H1 (cell line): ENCODE measurements around the gene NECAB3. TPM values are rescaled to one million over a fixed set of nuclear protein-coding genes. Genes with fewer than 3 reads are reported as not detected.

Source experiments
- E2F6 ChIP-seq: IDR thresholded peaks from 2 replicates; pipeline ENCODE4 v1.6.1; 2012; ENCODE audit warnings: inconsistent platforms
- KDM4A ChIP-seq: IDR thresholded peaks from one replicate; pipeline ENCODE4 v1.7.1; 2012; ENCODE audit warnings: low read depth, mild to moderate bottlenecking, moderate library complexity, low read length, inconsistent platforms; ENCODE audit not compliant: severe bottlenecking
- PHF8 ChIP-seq: fragments of 200-600 bp; sonication (generic); conservative IDR thresholded peaks from 2 replicates; pipeline ENCODE4 v1.7.1; 2012; ENCODE audit warnings: low read depth, mild to moderate bottlenecking, inconsistent platforms, low read length, moderate library complexity
- polyA plus RNA-seq, 7 experiments: library from polyadenylated mRNA; depleted of rRNA in 3 of 7; stranded (reverse) in 5 of 7; unstranded in 2 of 7; fragments of >200 nt in 5 of 7; fragments of 200-250 nt in 2 of 7; gene quantifications; 1 replicate in 5 of 7; 2 replicates in 1 of 7; 4 replicates in 1 of 7; pipeline versions ENCODE4 v1.2.1 to v1.2.3, GENCODE V29; 2011 to 2013; ENCODE audit warnings: missing spikeins in 2 of 7, mixed read lengths in 2 of 7
- total RNA-seq: library from RNA; stranded (reverse); fragmentation: NEBNext Ultra II Directional; extraction: Animal tissue kit (Norgen Biotek cat#: 25700); gene quantifications from 2 replicates; pipeline ENCODE4 v1.2.1, GENCODE V29; 2021

Gene NECAB3
- total and polyA plus RNA-seq, 2 of the 8 experiments (the other 6 are each of a cell fraction or from before 2014, with no cell fraction given), result 20.5 to 46.2 TPM

GRCh38 chr20:33670715-33671499, 3.3 kb downstream of the NECAB3 start (continued):
- TF ChIP-seq E2F6 (no peak), PHF8 (no peak), KDM4A (no peak)
